GM10847 (cell line): ENCODE measurements around the gene ACSL6.

Source experiments
- POLR2A ChIP-seq: IDR thresholded peaks from 2 replicates; pipeline ENCODE4 v1.6.1; 2011; ENCODE audit not compliant: insufficient read length; ENCODE audit errors: extremely low read depth

ACSL6 gene

GRCh38 chr5:131928957-131929356 is 82.5 kb downstream of the ACSL6 start:
- TF ChIP-seq POLR2A: no peak

DNA sequence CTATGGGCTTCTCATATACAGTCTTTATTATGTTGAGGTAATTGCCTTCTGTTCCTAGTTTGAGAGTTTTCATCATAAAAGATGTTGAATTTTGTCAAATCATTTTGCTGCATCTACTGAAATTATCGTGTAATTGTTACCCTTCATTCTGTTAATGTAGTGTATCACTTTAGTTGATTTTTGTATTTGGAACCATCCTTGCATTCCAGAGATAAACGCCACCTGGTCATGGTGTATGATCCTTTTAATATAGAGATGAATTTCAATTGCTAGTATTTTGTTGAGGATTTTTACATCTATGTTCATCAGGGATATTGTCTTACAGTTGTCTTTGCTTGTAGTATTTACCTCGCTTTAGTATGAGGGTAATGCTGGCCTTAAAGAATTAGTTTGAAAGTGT is 85.3 kb downstream of the ACSL6 start:
- TF ChIP-seq POLR2A: no peak

DNA sequence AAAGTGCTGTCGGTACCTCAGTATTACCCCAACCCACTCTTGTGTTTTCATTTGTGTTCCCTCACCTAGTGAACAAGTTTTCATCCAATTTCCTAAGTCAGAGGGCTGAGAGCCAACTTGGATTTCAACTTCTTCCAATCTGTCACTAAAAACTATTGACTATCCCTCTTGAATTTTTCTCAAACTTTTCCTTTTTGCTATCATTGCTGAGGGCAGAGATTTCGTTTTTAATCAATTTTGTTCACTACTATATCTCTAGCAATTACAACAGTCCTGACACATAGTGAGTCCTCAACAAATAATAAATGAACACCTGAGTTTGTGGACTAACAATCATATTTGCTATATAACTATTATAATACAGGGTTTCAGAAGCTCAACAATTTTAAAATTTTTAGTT is 95.0 kb downstream of the ACSL6 start:
- TF ChIP-seq POLR2A: no peak

GRCh38 chr5:131914472-131914871 is 97.0 kb downstream of the ACSL6 start:
- no peak for TF ChIP-seq POLR2A

DNA sequence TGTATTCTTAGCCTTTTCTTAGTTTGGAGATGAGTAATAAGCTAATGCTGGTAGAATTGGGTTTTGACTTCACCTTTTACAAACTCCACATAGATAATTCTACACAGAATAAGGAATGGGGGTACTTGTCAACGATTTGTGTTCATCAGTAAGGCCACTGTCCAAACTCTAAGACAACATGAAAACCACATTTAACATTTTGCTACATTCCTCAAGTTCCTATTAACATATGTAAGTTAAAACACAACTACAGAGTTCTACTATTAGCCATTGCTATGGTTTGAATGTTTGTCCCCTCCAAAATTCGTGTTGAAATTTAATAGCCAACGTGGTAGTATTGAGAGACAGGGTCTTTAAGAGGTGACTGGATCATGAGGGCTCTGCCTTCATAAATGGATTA is 97.9 kb downstream of the ACSL6 start:
- TF ChIP-seq POLR2A: no peak

GRCh38 chr5:131906668-131907067 is 104.8 kb downstream of the ACSL6 start:
- TF ChIP-seq POLR2A: no peak
